Coronary artery (tissue), 2 donors: ENCODE data around the gene SLC15A5.

Experiments
- DNase-seq: peaks from one replicate; pipeline ENCODE4 v3.0.0-alpha.2; 2017; ENCODE audit warnings: low spot score
- H3K27ac ChIP-seq, 2 donors: fragments of 200-600 bp; sonication (generic); one replicate each; pipeline ENCODE4 v1.5.1; 2016 to 2019
- H3K4me3 ChIP-seq: fragments of 200-600 bp; sonication (generic); 2 replicates; pipeline ENCODE4 v1.5.1; 2016; ENCODE audit warnings: mild to moderate bottlenecking, moderate library complexity
- TF ChIP-seq, protein P1 (sequence below): fragments of 200-600 bp; sonication (generic); IDR thresholded peaks from one replicate; pipeline ENCODE4 v1.5.1; 2019; ENCODE audit warnings: antibody characterized with exemption

The SLC15A5 gene

GRCh38 chr12:16171348-16171747 lies 106.1 kb downstream of the SLC15A5 start:
- no peak for DNase-seq
- TF ChIP-seq, protein P1, sequence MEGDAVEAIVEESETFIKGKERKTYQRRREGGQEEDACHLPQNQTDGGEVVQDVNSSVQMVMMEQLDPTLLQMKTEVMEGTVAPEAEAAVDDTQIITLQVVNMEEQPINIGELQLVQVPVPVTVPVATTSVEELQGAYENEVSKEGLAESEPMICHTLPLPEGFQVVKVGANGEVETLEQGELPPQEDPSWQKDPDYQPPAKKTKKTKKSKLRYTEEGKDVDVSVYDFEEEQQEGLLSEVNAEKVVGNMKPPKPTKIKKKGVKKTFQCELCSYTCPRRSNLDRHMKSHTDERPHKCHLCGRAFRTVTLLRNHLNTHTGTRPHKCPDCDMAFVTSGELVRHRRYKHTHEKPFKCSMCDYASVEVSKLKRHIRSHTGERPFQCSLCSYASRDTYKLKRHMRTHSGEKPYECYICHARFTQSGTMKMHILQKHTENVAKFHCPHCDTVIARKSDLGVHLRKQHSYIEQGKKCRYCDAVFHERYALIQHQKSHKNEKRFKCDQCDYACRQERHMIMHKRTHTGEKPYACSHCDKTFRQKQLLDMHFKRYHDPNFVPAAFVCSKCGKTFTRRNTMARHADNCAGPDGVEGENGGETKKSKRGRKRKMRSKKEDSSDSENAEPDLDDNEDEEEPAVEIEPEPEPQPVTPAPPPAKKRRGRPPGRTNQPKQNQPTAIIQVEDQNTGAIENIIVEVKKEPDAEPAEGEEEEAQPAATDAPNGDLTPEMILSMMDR = no peak
- H3K4me3 ChIP-seq = no peak overlapping the region
- H3K27ac ChIP-seq = no peak overlapping the region

GRCh38 chr12:16168078-16168477 lies 109.4 kb downstream of the SLC15A5 start:
- Histone ChIP-seq H3K4me3 (no peak overlapping the region), H3K27ac (peak overlapping the region in 1 of 2 donors; percentile 2)
- no peak for DNase-seq
- TF ChIP-seq, protein P1 = no peak

DNA sequence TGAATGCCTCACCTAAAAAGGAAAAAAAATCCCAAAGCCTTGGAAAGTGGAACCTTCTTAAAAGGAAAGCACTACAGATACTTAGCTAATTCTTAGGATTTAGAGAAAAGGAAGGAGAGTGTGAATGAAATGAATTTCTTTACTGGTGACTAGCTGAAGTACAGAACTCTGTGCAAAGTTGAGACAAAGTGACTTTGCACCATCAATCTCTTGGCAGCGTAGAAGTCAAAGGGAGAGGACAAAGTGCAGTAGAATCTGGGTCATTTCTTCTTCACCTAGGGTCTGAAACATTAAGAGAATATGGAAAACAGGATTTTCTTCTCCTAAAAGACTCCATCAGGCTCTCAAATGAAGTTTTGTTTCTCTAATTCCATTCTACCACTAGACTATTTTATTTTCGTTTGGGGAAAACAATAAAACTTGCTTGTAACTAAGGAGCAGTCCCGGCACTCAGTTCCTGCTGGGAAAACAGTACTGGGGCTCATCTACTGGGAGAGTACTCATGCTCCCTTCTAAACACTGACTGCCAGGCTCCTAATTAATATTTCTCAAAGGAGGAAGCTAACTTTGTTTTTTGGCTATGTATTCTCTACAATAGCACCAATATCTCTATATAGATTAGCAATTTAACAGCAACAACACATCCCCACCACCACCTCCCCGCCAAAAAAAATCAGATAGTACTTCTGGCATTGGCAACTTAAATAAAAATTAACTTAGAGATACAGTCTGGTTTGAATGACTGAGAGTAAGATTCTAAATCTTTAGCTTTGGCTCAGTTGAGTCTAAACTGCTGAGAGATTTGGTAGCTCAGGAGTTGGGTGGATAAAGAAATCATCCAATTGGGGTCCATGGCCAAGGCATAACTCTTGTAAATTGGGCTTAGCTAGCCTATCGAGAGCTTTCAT lies 110.7 kb downstream of the SLC15A5 start:
- no peak for DNase-seq
- TF ChIP-seq, protein P1 = no peak
- no peak overlapping the region for H3K4me3 ChIP-seq
- peak overlapping the region in 1 of 2 donors; percentile 45 for H3K27ac ChIP-seq

DNA sequence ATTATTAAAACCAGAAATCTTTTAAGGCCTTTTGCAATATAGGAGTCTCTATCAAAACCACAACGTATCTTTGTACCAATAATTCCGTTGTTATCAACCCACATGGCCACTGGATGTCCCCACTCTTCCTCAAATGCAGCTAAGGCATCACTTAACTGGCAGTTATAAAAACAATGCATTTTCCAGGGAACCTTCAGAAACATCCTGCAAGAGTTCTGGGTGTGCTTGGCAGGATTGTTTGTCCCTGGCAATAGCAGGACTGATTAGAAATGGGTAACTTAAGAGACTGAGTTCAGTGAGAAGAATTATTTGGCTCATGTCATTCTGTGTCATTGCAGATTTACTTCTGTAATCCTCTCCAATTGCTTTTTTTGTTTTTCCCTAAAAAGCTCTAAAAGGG lies 112.0 kb downstream of the SLC15A5 start:
- DNase-seq = no peak
- no peak overlapping the region for H3K4me3 ChIP-seq
- no peak overlapping the region for H3K27ac ChIP-seq
- TF ChIP-seq, protein P1 = no peak

DNA sequence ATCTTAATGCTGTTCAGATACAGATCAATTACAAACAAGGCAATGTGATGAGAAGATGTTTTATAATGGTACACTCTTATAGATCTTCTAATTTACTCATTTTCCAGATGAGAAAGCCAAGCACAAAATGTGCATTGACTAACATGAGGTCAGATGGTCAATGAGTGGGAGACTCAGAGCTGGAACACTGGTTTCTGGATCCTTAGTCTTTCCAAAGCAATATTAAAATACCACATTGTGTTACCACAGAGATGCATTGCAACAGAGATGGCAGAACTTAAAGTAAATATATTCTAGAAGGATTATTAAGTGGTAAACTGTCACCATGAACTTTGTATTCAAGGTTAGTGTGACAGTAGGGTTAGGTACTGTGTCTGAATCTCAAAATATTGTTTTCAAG lies 113.6 kb downstream of the SLC15A5 start:
- no peak for DNase-seq
- TF ChIP-seq, protein P1 = no peak
- no peak overlapping the region for H3K4me3 ChIP-seq
- H3K27ac ChIP-seq = no peak overlapping the region

- TF ChIP-seq, protein P1 = no peak
Measured at GRCh38 chr12:16163146-16163545, 114.3 kb downstream of the SLC15A5 start.

DNA sequence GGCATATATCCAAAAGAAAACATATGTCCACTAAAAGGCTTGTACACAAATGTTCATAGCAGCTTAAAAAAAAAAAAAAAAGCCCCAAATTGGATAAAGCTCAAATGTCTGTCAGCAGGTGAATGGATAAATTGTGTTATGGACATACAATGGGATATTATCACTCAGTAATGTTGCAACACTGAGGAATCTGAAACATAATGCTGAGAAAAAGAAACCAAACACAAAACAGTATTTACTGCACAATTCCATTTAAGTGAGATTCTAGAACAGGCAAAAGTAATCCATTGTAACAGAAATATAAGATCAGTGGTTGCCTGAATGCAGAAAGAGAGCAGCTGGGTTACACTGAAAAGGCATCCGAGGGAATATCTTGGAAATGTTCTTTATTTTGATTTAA lies 117.9 kb downstream of the SLC15A5 start:
- H3K4me3 ChIP-seq = no peak overlapping the region
- DNase-seq = no peak
- H3K27ac ChIP-seq = no peak overlapping the region
- TF ChIP-seq, protein P1 = no peak

More at GRCh38 chr12:16163146-16163545, 114.3 kb downstream of the SLC15A5 start:
- no peak for DNase-seq
- no peak overlapping the region for H3K4me3 ChIP-seq
- no peak overlapping the region for H3K27ac ChIP-seq
